ENCODE data around the gene EGFL7.
"Not testable (repeated sequence)": the region's sequence is repeated elsewhere in the genome, so short reads cannot be mapped to it uniquely, and the experiment has no call there.

EGFL7 gene

DNA sequence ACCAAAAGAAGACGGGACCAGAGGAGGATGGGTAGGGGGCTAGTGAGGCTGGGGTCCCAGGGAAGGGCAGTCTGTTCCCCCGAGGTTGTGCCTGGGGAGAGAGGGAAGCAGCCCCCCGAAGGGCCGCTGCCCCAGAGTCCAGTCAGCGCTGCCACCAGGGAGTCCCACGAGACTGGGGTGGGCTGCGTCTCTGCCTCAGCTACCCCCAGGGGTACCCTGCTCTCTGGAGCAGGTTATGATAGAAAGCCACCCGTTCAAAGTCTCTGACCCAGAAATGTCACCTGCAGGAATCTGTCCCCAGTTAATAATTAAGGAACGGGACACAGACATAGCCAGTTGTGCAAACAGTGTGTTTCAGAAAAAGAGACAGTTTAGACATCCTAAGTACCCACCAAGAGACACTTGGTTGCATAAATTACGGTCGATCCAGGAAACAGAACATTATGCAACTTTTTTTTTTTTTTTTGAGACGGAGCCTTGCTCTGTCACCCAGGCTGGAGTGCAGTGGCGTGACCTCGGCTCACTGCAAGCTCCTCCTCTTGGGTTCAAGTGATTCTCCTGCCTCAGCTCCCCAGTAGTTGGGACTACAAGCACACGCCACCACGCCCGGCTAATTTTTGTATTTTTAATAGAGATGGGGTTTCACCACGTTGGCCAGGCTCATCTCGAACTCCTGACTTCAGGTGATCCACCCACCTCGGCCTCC, 35.3 kb downstream of the EGFL7 start:
- no peak for DNase-seq (ENCODE audit: low read depth in 2 of 2)

DNA sequence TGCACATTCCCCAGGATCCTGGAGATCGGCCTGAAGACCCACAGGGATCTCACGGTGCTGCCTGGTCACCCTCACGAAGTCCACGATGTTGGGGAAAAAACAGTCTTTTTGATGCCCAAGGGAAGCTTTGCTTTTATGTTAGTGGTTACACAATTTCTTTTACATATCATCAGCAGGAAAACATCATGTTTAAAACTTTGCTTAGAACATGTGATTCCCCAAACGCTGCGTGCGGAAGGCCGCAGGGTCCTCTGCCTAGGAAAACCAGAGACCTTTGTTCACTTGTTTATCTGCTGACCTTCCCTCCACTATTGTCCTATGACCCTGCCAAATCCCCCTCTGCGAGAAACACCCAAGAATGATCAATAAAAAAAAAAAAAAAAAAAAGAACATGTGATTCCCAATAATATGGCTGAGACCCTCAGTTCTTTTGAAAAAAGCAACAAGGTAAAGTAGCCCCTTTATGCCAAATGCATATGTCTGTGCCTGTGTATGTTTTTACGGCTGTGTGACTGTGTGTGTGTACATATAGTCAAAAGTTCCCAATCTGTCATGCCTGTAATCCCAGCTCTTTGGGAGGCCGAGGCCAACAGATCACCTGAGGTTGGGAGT, 36.0 kb downstream of the EGFL7 start:
- DNase-seq (ENCODE audit: low read depth in 2 of 2): no peak

DNA sequence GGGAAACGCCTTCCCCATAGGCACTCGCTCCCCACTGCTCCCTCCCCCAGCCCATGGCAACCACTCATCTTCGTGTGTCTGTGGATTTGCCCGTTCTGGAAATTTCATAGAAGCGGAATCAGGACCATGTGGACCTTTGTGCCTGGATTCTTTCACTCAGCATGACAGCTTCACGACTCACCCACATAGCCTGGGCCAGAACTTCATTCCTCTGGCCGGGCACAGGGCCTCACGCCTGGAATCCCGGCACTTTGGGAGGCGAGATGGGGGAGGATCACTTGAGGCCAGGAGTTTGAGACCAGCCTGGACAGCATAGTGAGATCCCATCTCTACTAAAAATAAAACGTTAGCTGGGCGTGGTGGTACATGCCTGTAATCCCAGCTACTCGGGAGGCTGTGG, 37.6 kb downstream of the EGFL7 start:
- DNase-seq (ENCODE audit: low read depth in 2 of 2): no peak

DNA sequence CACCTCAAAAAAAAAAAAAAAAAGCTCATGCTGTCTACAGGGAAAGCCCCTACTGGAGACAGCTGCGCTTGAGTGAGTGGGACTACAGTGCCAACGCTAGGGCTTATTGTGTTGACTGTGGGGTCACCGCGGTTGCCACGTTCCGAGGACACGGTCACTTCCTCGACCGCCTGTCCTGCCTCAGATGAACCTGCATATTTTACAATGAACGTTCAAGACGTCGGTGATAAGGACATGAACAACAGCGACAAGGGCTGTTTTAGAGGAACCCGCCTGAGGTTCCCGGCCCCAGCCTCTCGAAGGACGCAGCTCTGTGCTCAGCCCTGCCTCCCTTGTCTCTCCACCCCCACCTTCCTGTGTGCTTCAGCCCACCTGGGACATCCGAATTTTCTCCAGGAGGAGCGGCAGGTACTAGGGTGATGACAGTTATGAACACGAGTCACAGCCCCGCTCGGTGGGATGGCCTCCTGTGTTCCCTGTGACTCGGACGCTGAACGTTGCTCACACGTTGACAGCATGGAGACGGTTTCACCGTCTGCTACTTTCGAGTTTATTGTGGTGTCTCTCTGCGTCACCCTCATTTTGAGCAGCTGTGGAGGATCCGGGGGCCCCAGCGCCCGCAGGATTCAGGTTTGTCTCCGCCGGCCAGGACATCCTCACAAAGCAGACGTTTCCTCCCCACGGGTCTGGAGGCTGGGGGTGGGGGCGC, 38.4 kb downstream of the EGFL7 start:
- DNase-seq (ENCODE audit: low read depth in 2 of 2): peak; percentile 70 to 74

DNA sequence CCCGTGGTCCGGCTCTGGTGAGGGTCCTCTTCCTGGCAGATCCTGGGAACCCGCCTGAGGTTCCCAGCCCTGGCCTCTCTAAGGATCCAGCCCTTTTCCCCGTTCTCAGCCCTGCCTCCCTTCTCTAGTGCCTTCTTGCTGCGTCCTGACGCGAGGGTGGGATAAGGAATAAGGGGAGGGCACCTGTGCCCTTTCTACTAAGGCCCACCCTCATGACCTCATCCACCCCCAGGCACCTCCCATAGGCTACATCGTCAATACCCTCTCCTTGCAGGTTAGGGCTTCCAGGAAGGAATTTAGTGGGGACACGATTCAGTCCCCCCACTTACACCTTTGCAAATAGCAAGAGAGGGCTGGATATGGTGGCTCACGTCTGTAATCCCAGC, 38.9 kb downstream of the EGFL7 start:
- no peak for DNase-seq (ENCODE audit: low read depth in 2 of 2)

DNA sequence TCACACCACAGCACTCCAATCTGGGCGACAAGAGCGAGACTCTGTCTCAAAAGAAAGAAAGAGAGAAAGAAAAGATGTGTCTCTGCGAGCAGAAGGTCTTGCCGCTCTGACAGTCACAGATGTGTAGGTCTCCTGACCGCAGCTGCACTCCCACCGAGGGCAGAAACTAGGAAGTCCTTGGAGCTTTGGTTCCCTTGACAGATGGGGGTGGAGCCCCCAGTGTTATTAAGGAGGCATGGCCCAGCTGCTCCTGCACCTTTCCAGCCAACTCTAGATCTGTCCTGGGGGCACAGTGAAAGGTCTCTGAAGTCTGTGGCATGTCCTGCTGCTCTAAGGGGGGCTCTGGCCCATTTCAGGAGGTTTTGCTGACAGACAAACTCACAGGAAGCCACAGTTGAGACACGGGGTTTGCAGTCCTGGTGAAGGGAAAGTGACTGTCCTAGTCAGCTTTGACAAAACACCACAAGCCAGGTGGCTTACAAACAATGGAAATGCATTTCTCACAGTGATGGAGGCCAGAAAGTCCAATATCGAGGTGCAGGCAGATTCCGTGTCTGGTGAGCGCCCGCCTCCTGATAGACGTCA, 40.7 kb downstream of the EGFL7 start:
- DNase-seq (ENCODE audit: low read depth in 2 of 2): no peak

DNA sequence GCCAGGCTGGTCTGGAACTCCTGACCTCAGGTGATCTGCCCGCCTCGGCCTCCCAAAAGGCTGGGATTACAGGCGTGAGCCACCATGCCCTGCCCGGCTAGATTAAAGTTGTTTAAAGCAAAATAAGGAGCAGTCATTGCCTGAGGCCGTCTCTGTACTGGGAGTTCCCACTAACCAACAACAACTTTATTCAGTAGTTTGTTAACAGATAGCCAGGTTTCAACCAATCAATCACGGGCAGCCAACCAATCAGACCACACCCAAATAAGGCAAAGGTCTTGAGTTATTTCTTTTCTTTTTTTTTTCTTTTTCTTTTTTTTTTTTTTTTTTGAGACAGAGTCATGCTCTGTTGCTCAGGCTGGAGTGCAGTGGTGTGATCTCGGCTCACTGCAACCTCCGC, 42.0 kb downstream of the EGFL7 start:
- DNase-seq (ENCODE audit: low read depth in 2 of 2): not testable (repeated sequence)

DNA sequence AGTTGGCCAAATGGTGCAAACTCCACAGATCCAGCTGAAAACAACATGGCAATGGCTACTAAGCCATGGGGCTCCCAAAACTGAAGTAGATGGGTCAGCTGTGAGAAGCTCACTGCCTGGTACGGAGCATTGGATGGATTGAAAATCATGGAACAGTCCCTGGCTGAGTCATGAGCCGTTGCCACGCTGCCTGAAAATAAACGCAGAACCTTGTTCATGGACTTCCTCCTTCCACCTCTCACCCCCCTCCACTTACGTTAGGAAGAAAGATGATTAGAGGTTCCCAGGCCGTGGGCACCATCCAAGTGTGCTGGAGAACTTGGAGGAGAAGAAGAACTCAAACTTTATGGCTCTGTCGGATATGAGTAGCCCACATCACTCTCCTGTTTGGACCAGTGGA, 42.8 kb downstream of the EGFL7 start:
- DNase-seq (ENCODE audit: low read depth in 2 of 2): no peak

DNA sequence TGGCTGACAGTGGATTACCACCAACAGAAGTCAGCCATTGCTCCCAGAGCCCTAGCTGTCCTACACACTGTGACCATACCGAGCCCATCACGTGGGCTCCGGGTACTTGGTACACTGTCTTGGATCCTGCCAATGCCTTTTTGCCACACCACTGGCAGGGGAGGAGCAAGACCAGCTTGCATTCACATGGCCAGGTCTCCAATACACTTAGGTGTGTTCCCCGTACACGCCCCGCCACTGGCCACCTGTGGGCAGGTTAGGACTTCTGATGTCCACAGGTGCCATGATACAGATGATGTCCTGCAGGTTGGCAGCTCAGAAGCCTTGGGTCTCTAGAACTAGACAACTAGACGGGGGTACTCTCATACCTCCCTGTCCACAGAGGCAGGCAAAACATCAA, 44.3 kb downstream of the EGFL7 start:
- no peak for DNase-seq (ENCODE audit: low read depth in 2 of 2)

DNA sequence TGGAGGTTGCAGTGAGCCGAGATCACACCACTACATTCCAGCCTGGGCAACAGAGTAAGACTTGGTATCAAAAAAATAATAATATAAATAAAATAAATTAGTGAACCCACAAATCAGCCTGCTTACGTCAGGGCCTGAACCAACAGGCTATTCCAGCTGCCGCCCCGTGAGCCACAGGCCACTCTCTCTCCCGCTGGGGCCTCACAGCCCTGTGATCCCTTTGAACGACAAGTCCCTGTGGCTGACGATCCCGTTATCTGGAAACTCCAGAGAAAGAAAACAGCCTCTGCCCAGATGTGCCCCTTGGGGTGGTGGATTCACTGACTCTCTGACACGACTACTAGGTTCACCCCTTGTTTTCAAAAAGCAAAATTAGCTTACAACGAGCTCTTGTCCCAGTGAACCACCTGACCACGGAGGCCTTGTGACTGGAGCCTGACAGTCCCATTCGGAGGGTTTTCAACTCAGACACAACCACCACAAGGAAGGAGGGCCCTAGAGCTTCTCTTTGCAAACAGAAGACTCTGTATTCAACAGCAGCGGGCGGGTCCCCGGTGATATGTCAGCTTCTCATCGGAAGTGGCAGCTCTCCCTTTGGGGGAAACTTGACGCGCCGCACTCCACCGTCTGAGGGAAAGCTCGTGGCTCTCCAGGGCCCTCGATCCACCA, 45.3 kb downstream of the EGFL7 start:
- DNase-seq (ENCODE audit: low read depth in 2 of 2): no peak

DNA sequence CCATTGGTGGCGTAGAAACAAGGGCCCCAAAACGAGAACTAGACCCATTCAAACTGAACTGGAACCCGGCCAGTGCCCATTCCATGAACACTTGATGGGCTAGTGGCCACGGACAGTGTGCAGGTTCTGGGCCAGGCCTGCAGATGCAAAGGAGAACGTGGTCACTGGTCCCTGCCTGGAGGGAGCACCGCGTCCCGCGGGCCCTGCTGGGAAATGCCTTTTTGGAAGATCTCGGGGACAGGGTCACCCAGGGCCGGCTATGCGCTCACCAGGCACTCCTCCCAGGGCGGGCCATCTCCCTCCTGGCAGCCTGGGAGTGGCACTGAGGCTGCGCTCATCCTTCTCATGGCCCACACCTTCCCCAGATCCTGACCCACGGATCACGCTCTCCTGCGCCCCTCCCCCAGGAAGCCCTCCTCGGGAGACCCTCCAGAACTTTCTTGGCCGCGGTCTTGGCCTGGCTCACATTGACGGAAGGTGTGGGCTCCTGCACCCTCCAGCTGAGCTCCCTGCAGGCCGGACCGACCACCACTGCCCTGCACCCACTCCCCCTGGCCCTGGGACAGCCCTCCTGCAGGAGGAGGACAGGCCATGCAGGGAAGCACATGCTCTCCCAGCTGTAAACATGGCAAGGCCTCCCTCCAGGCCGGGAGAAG, 46.9 kb downstream of the EGFL7 start:
- DNase-seq (ENCODE audit: low read depth in 2 of 2): no peak

DNA sequence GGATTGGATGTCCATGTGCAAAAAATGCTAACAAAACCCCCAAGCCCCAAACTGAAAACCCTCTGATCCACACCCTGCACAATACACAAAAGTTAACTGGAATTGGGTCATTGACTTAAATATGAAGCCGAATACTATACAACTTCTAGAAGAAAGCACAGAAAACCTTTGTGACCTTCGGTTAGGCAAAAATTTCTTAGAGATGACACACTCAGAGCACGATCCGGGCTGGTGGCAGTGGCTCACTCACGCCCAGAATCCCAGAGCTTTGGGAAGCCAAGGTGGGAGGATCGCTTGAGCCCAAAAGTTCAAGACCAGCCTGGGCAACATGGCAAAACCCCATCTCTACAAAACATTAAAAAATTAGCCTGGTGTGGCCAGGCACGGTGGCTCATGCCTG, 47.8 kb downstream of the EGFL7 start:
- no peak for DNase-seq (ENCODE audit: low read depth in 2 of 2)

DNA sequence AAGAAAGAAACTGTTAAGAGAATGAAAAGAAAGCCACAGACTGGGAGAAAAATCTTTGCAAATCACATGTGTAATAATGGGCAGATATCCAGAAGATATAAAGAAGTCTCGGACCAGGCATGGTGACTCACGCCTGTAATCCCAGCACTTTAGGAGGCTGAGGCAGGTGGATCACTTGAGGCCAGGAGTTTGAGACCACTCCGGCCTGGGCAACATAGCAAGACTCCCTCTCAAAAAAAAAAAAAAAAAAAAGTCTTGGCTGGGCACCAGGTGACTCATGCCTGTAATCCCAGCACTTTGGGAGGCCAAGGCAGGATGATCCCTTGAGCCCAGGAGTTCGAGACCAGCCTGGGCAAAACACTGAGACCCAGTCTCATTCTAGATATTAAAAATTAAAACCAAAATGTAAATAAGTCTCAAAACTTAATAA, 48.5 kb downstream of the EGFL7 start:
- DNase-seq (ENCODE audit: low read depth in 2 of 2): not testable (repeated sequence)

DNA sequence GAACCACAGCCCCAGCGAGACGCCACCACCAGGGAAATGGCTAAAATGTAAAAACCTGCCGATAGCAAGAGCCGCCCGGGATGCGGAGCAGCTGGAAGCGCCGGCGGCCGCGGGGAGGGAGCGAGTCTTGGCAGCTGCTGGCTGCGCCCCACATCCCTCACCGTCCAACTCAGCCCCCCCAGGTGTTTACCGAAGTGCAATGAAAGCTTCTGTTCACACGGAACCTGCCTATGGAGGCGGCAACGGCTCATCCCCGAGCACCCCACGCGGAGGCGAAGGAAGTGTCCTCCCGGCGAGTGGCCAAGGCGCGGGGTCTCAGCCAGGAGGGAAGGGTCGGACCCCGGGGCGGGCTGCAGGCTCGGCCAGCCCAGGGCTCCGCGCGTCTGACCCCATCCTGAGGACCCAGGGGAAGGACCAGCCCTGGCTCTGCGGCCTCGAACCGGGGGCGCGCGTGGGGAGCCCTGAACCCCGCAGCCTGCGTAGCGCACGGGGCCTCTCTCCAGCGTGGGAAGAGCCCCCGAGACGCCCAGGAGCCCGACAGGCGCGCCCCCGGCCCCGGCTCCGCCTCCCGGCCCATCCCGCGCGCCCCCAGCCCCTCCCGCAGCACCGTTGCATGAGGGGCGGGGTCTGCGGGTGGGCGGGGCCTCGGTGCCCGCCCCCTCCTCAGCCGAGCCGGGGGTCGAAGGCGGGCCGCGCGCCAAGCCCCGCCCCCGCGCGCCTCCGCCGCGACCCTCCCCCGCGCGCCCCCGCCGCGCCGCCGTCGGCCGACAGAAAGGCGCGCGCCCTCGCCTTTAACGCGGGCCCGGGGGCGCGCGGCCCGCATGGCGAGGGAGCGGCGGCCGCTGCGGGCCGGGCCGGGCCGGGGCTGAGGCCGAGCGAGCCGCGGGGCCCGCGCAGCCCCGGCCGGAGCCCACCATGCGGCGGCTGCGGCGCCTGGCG, 49.3 kb downstream of the EGFL7 start, which contains the start of gene DIPK1B:
DIPK1B (plus strand) TSS at position 822 of the 939 bp plus-strand sequence; CDS start at position 916, 94 bp downstream.
- DNase-seq (ENCODE audit: low read depth in 2 of 2): no peak

DNA sequence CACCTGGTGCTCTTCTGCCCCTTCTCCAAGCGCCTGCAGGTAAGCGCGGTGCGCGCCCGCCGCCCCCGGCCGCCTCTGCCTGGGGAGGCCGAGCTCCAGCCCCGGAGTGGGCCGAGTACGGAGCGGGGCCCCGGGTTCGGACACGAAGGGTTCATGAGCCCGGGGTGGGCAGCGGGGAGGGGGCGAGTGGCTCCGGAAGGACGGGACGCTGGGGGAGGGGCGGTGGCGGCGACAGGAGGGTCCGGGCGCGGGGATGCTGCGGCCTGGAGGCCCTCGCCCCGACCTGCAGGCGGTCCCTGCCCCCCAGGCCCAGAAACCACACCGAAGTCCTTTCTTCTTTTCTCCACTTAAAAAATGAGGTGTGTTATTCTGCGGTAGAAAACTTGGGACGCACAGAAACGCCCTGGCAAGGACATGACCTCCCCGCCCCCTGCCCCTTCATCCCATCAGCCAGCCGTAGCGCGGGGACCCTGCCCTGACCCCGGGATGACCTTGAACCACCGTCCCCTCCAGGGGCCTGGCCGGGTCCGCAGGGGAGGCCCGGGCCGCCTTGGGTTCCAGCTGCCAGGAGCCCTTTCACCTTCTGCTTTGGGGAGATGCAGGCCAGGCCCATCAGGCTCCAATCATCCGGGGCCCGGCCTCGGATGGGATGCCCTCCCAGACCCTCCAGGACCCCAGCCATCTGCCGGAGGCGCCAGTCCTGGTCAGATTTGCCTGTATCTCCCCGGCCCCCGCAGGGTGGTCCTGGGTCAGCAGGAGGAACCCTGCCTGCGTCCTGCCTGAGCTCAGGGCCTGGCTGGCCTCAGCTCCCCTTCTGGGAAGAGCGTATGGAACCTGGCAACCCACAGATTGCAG, 50.2 kb downstream of the EGFL7 start:
- DNase-seq (ENCODE audit: low read depth in 2 of 2): no peak

DNA sequence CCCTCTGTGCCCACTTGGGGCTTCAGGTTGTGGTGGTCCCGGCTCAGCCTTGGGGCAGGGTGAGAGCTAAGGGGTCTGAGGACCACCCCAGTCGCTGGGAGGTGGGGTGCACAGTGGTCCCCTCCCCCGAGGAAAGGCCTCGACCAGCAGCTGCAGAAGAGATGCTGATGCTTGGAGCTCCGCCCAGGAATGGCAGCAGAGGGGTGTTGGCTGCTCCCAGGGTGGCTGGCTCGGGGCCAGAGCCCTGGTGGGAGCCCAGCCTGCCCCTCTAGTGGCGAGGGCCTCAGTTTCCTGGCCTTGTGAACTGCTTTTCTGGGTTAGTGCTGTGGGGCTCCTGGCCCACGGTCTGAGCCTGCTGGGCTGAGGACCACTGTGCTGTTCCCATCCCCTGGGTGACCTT, 50.8 kb downstream of the EGFL7 start:
- DNase-seq (ENCODE audit: low read depth in 2 of 2): no peak

DNA sequence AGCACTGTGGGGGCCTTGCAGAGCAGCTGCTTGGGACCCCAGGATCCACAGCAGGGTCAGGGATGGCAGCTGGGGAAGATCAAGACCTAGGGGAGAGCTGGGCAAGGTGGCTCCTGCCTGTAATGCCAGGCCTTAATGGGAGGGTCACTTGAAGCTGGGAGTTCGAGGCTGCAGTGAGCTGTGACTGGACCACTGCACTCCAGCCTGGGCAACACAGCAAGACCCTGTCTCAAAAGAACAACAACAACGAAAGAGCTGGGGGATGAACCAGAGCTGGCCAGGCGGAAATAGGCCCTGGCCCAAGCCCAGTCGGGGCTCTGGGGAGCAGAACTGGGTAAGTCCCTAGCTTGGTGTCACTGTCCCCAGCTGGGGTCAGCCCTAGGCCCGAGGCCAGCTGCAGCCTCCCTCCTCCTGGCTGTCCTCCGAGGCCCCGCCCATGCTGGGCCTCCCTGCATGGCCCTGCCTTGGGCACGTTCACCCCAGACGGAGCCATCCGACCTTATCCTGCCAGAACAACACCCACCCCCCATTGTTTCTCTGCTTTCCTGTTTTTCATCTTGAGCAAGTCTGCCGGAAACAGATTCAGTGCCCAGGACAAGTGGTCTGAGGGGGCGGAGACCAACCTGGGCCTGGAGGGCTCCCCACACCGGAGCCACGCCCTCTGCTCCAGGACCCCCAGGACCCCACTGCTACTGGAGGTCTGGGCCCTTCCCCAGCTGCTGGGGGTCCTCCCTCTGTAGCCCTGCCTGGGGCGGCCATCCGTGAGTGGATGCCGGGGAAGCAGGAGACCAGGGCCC, 51.6 kb downstream of the EGFL7 start:
- DNase-seq (ENCODE audit: low read depth in 2 of 2): no peak

DNA sequence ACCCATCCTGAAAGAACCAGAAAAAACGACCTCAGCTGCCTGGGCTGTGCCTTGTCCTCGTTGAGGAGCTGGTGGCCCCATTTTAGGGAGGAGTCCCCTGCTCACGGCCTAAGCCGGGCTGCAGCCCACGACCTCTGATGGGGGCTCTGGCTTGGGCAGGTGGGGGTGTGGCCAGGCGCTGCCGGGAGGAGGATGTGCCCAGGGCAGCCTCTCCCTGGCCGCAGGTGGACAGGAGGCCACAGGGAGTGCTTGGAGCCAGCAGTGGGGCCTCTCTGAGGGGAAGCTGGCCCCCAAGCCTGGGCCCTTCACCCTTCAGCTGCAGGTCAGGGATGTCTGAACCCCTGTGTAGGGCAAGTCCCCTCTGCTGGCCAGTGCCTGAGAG, 52.2 kb downstream of the EGFL7 start:
- no peak for DNase-seq (ENCODE audit: low read depth in 2 of 2)

DNA sequence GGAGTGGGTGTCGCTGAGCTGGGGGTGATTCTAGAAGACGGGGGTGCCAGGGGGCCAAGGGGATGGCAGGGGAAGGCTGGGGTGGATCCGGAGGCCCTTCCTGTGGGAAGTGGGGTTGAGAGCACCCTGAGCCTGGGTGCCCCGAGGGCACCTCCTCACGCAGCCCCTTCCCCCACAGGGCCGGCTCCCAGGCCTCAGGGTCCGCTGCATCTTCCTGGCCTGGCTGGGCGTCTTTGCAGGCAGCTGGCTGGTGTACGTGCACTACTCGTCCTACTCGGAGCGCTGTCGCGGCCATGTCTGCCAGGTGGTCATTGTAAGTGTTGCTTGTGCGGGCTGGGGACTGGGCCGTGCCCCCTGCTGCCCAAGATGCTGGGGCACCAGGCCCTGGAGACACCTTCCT, 54.7 kb downstream of the EGFL7 start:
- DNase-seq (ENCODE audit: low read depth in 2 of 2): no peak

Data from stimulated activated CD4-positive, alpha-beta T cell treated with anti-CD3 and anti-CD28 coated beads, Interleukin-15, amount 100 ng/mL, for 48 hours (primary cell).